Mesenchymal stem cell (in vitro differentiated cells and primary cell): ENCODE measurements around the gene GLI3.
A peak's percentile ranks its signal among the peaks of the same experiment; 100 is the strongest.

Experiments used
- DNase-seq: peaks from one replicate; pipeline ENCODE4 v3.0.0-alpha.2; 2013
- H2AFZ ChIP-seq: one replicate; pipeline ENCODE4 v1.6.1; 2013; ENCODE audit warnings: low read depth, mild to moderate bottlenecking, control low read depth, inconsistent platforms, low read length, moderate library complexity
- H2AK5ac ChIP-seq: 2 replicates; pipeline ENCODE4 v1.6.1; 2013; ENCODE audit warnings: low read length, moderate library complexity, mild to moderate bottlenecking, inconsistent platforms; ENCODE audit not compliant: severe bottlenecking
- H2BK120ac ChIP-seq: one replicate; pipeline ENCODE4 v1.6.1; 2013; ENCODE audit warnings: low read depth, mild to moderate bottlenecking, inconsistent platforms, low read length, moderate library complexity
- H2BK12ac ChIP-seq, 2 experiments: one replicate each; pipeline ENCODE4 v1.6.1; 2013; ENCODE audit warnings: inconsistent platforms in 2 of 2, low read length in 2 of 2, mild to moderate bottlenecking in 2 of 2, moderate library complexity in 2 of 2, control low read depth in 1 of 2
- H2BK15ac ChIP-seq: one replicate; pipeline ENCODE4 v1.6.1; 2013; ENCODE audit warnings: mild to moderate bottlenecking, low read depth, inconsistent platforms; ENCODE audit not compliant: poor library complexity, severe bottlenecking
- H2BK5ac ChIP-seq: 2 replicates; pipeline ENCODE4 v1.6.1; 2013; ENCODE audit warnings: low read depth, mild to moderate bottlenecking, low read length, control low read depth, inconsistent platforms; ENCODE audit not compliant: poor library complexity, severe bottlenecking
- H3K14ac ChIP-seq, 2 experiments: one replicate each; pipeline ENCODE4 v1.6.1; 2013; ENCODE audit warnings: inconsistent platforms in 2 of 2, low read length in 2 of 2, control low read depth in 1 of 2, mild to moderate bottlenecking in 1 of 2, moderate library complexity in 1 of 2
- H3K18ac ChIP-seq, 2 experiments: one replicate each; pipeline ENCODE4 v1.6.1; 2013; ENCODE audit warnings: inconsistent platforms in 2 of 2, low read length in 2 of 2, control low read depth in 1 of 2, low read depth in 1 of 2, mild to moderate bottlenecking in 1 of 2
- H3K23ac ChIP-seq, 2 experiments: one replicate each; pipeline ENCODE4 v1.6.1; 2013; ENCODE audit warnings: inconsistent platforms in 2 of 2, low read length in 2 of 2, mild to moderate bottlenecking in 2 of 2, moderate library complexity in 2 of 2, control low read depth in 1 of 2
- H3K27ac ChIP-seq: 2 replicates; pipeline ENCODE4 v1.5.1; 2013; ENCODE audit warnings: mild to moderate bottlenecking, moderate library complexity, low read length, control low read depth, inconsistent platforms; ENCODE audit not compliant: poor library complexity, severe bottlenecking
- H3K27me3 ChIP-seq, 2 experiments: 2 replicates each; pipeline versions ENCODE4 v1.6.1 to v1.7.0; 2013; ENCODE audit warnings: low read length in 2 of 2, mild to moderate bottlenecking in 2 of 2, moderate library complexity in 2 of 2, control low read depth in 1 of 2, inconsistent platforms in 1 of 2; ENCODE audit not compliant: control insufficient read depth in 1 of 2, insufficient read depth in 1 of 2
- H3K36me3 ChIP-seq, 2 experiments: 2 replicates each; pipeline versions ENCODE4 v1.6.1 to v1.7.0; 2013; ENCODE audit warnings: low read length in 2 of 2, control low read depth in 1 of 2, inconsistent platforms in 1 of 2, low read depth in 1 of 2, mild to moderate bottlenecking in 1 of 2; ENCODE audit not compliant: insufficient read depth in 2 of 2, control insufficient read depth in 1 of 2
- H3K4ac ChIP-seq, 2 experiments: one replicate each; pipeline ENCODE4 v1.6.1; 2013; ENCODE audit warnings: inconsistent platforms in 2 of 2, low read length in 2 of 2, mild to moderate bottlenecking in 2 of 2, moderate library complexity in 2 of 2, control low read depth in 1 of 2, low read depth in 1 of 2
- H3K4me1 ChIP-seq: 2 replicates; pipeline ENCODE4 v1.6.1; 2013; ENCODE audit warnings: low read depth, low read length, control low read depth; ENCODE audit not compliant: control insufficient read depth, insufficient read depth
- H3K4me2 ChIP-seq: 2 replicates; pipeline ENCODE4 v1.6.1; 2013; ENCODE audit warnings: low read length, mild to moderate bottlenecking, inconsistent platforms; ENCODE audit not compliant: poor library complexity, severe bottlenecking
- H3K4me3 ChIP-seq, 2 experiments: 2 replicates each; pipeline versions ENCODE4 v1.5.1 to v1.7.0; 2013; ENCODE audit warnings: low read length in 2 of 2, mild to moderate bottlenecking in 2 of 2, control low read depth in 1 of 2, low read depth in 1 of 2; ENCODE audit not compliant: insufficient read depth in 1 of 2
- H3K79me1 ChIP-seq: replicated peaks from 2 replicates; pipeline ENCODE4 v1.6.1; 2013; ENCODE audit warnings: mild to moderate bottlenecking, control low read depth, low read length, inconsistent platforms; ENCODE audit not compliant: poor library complexity, severe bottlenecking
- H3K9ac ChIP-seq: 2 replicates; pipeline ENCODE4 v1.7.0; 2013; ENCODE audit warnings: mild to moderate bottlenecking, low read length, moderate library complexity
- H3K9me3 ChIP-seq: 2 replicates; pipeline ENCODE4 v1.7.0; 2013; ENCODE audit warnings: mild to moderate bottlenecking, low read length; ENCODE audit not compliant: control insufficient read depth
- H4K8ac ChIP-seq: one replicate; pipeline ENCODE4 v1.6.1; 2013; ENCODE audit warnings: inconsistent platforms, mild to moderate bottlenecking, low read length, moderate library complexity
- H4K91ac ChIP-seq: one replicate; pipeline ENCODE4 v1.6.1; 2013; ENCODE audit warnings: mild to moderate bottlenecking, low read length, inconsistent platforms
- WGBS: methylation state at CpG from one replicate; pipeline ENCODE4 v1.1.7; 2013; ENCODE audit warnings: mixed read lengths; 5-methylcytosine and 5-hydroxymethylcytosine counted together

GLI3 gene

GRCh38 chr7:42096268-42096667 is 140.7 kb downstream of the GLI3 start:
- Histone ChIP-seq H2AK5ac (no peak overlapping the region), H2BK120ac (no peak overlapping the region), H2BK12ac (peak overlapping the region in 1 of 2 experiments; percentile 69), H3K14ac (no peak overlapping the region), H3K27ac (no peak overlapping the region), H3K9me3 (no peaks in the 10 kb centered on the region), H2BK15ac (no peak overlapping the region), H2BK5ac (no peak overlapping the region), H4K8ac (no peak overlapping the region), H4K91ac (peak overlapping the region; percentile 27), H3K4me2 (no peak overlapping the region), H3K27me3 (no peaks in the 10 kb centered on the region), H3K36me3 (peaks cover 5 to 6% of the 10 kb centered on the region in 2 experiments), H3K18ac (peak overlapping the region; percentile 17 to 54), H2AFZ (no peak overlapping the region), H3K4me3 (no peak overlapping the region), H3K79me1 (peaks cover 14% of the 10 kb centered on the region), H3K9ac (peak overlapping the region; percentile 81), H3K23ac (no peak overlapping the region), H3K4ac (peak overlapping the region in 1 of 2 experiments; percentile 60), H3K4me1 (peaks cover 28% of the 10 kb centered on the region)
- WGBS, result 78% methylated on average over 8 of the region's 8 CpGs
- DNase-seq, result no peak

DNA sequence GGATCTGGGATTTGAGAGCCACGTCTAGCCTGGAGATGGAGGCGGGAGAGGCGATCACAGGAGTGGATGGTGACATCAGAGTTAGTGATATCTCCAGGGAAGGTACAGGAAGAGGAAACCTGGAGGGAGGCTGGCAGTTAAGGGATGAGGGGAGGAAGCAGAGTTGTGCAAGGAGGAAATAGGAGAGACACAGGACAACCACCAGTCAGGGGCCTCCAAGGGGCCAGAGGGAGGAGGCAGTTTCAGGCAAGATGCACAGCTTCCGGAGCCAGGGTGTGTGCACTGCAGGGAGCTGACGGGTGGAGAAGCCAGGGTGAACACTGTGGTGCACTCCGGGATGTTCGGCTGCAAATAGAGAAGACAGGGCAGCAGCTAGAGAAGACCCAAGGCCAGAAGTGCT is 141.2 kb downstream of the GLI3 start:
- Histone ChIP-seq H4K91ac (peak overlapping the region; percentile 18), H4K8ac (peak overlapping the region; percentile 57), H3K4ac (no peak overlapping the region), H3K4me3 (no peak overlapping the region), H3K9ac (peak overlapping the region; percentile 81), H2AK5ac (no peak overlapping the region), H2BK12ac (peak overlapping the region in 1 of 2 experiments; percentile 24), H2BK15ac (no peak overlapping the region), H2BK5ac (no peak overlapping the region), H2BK120ac (no peak overlapping the region), H3K36me3 (peaks cover 5 to 6% of the 10 kb centered on the region in 2 experiments), H3K14ac (peak overlapping the region in 1 of 2 experiments; percentile 37), H3K23ac (no peak overlapping the region), H3K18ac (peak overlapping the region; percentile 16 to 49), H3K4me1 (peaks cover 31% of the 10 kb centered on the region), H2AFZ (no peak overlapping the region), H3K9me3 (no peaks in the 10 kb centered on the region), H3K79me1 (peaks cover 14% of the 10 kb centered on the region), H3K27me3 (no peaks in the 10 kb centered on the region), H3K27ac (no peak overlapping the region), H3K4me2 (no peak overlapping the region)
- WGBS, result 90% methylated on average over 7 of the region's 7 CpGs
- DNase-seq, result no peak

GRCh38 chr7:42093349-42093905 is 143.6 kb downstream of the GLI3 start:
- no peak overlapping the region for H2BK5ac ChIP-seq
- peaks cover 31% of the 10 kb centered on the region for H3K4me1 ChIP-seq
- WGBS, result 100% methylated on average over 2 of the region's 2 CpGs
- no peak overlapping the region for H3K18ac ChIP-seq
- H3K9me3 ChIP-seq, result no peaks in the 10 kb centered on the region
- no peak overlapping the region for H3K4ac ChIP-seq
- no peak overlapping the region for H3K4me3 ChIP-seq
- H3K23ac ChIP-seq, result no peak overlapping the region
- H2BK15ac ChIP-seq, result no peak overlapping the region
- no peak overlapping the region for H4K8ac ChIP-seq
- H3K27me3 ChIP-seq, result no peaks in the 10 kb centered on the region
- no peak overlapping the region for H4K91ac ChIP-seq
- no peak overlapping the region for H2BK120ac ChIP-seq
- H3K27ac ChIP-seq, result no peak overlapping the region
- H3K4me2 ChIP-seq, result no peak overlapping the region
- peaks cover 5 to 6% of the 10 kb centered on the region in 2 experiments for H3K36me3 ChIP-seq
- H2AFZ ChIP-seq, result no peak overlapping the region
- H3K79me1 ChIP-seq, result peaks cover 16% of the 10 kb centered on the region
- no peak overlapping the region for H3K14ac ChIP-seq
- H3K9ac ChIP-seq, result no peak overlapping the region
- no peak overlapping the region for H2AK5ac ChIP-seq
- H2BK12ac ChIP-seq, result no peak overlapping the region
- DNase-seq, result no peak

GRCh38 chr7:42091461-42092291 is 145.3 kb downstream of the GLI3 start:
- Histone ChIP-seq H3K23ac (peak overlapping the region in 1 of 2 experiments; percentile 37), H3K4me3 (no peak overlapping the region), H3K9ac (no peak overlapping the region), H3K4ac (peak overlapping the region; percentile 83 to 96), H3K27ac (peak overlapping the region; percentile 61), H4K8ac (peak overlapping the region; percentile 88), H2BK5ac (no peak overlapping the region), H2BK12ac (peak overlapping the region; percentile 84 to 90), H2AFZ (peak overlapping the region; percentile 3), H3K4me2 (peak overlapping the region; percentile 30), H2BK15ac (no peak overlapping the region), H3K27me3 (no peaks in the 10 kb centered on the region), H4K91ac (peak overlapping the region; percentile 97), H3K14ac (peak overlapping the region in 1 of 2 experiments; percentile 68), H3K79me1 (peaks cover 26% of the 10 kb centered on the region), H3K36me3 (peaks cover 5 to 11% of the 10 kb centered on the region in 2 experiments), H3K9me3 (no peaks in the 10 kb centered on the region), H2BK120ac (peak overlapping the region; percentile 55), H3K4me1 (peaks cover 28% of the 10 kb centered on the region), H2AK5ac (no peak overlapping the region), H3K18ac (peak overlapping the region; percentile 87 to 91)
- 13% methylated on average over 24 of the region's 24 CpGs for WGBS
- DNase-seq, result peak; percentile 86
